Stimulated activated effector memory CD8-positive, alpha-beta T cell treated with anti-CD3 and anti-CD28 coated beads, Interleukin-12 subunit alpha, Interleukin-12 subunit beta, amount 100 ng/mL, for 72 hours (primary cell): ENCODE results near the gene NDUFA13.
A peak's percentile ranks its signal among the peaks of the same experiment; 100 is the strongest.

Experiments
- ATAC-seq: fragments of 150-1000 bp; cut with Tn5 transposase; 2 replicates; pipeline ENCODE4 v1.10.0; 2021
- DNase-seq, 2 donors: peaks; one replicate each; pipeline ENCODE4 v3.0.0; 2021 to 2022; ENCODE audit warnings: low spot score in 2 of 2
- H3K27ac Mint-ChIP-seq: one replicate; pipeline ENCODE4 v1.8.0; 2022; ENCODE audit warnings: mild to moderate bottlenecking, mixed read lengths
- H3K36me3 Mint-ChIP-seq: one replicate; pipeline ENCODE4 v1.8.0; 2022; ENCODE audit warnings: mild to moderate bottlenecking, mixed read lengths
- H3K4me1 Mint-ChIP-seq: one replicate; pipeline ENCODE4 v1.8.0; 2022; ENCODE audit warnings: mixed read lengths
- H3K4me3 Mint-ChIP-seq: one replicate; pipeline ENCODE4 v1.8.0; 2022; ENCODE audit warnings: mild to moderate bottlenecking, mixed read lengths
- H3K9me3 Mint-ChIP-seq: one replicate; pipeline ENCODE4 v1.8.0; 2022; ENCODE audit warnings: mixed read lengths

Gene NDUFA13

DNA sequence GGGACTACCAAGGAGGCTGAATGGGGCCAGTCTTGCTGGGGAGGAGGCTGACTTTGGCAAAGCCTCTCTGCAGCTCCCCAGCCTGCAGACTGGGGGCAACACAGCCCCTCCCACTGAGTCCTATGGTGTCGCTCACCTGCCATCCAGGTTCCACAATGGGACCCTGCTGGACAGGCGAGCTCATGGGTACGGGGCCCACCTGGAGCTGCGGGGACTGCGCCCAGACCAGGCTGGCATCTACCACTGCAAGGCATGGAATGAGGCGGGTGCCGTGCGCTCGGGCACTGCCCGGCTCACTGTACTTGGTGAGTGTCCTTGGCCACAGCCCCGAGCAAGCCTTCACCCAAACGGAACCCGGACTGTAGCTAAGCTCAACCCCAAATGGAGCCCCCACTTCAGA lies 27.1 kb downstream of the NDUFA13 start:
- ATAC-seq, result no peak
- Mint-ChIP-seq H3K4me3 (no peak overlapping the region), H3K36me3 (peaks cover 7% of the 10 kb centered on the region)

GRCh38 chr19:19543640-19544039 lies 27.6 kb downstream of the NDUFA13 start:
- ATAC-seq, result no peak
- no peak overlapping the region for H3K4me3 Mint-ChIP-seq
- H3K4me1 Mint-ChIP-seq, result peaks cover 26% of the 10 kb centered on the region
- no peaks in the 10 kb centered on the region for H3K9me3 Mint-ChIP-seq
- peaks cover 7% of the 10 kb centered on the region for H3K36me3 Mint-ChIP-seq
- no peak overlapping the region for H3K27ac Mint-ChIP-seq
- DNase-seq, result no peak

More for the DNA sequence above, 27.1 kb downstream of the NDUFA13 start:
- no peaks in the 10 kb centered on the region for H3K9me3 Mint-ChIP-seq
- peaks cover 29% of the 10 kb centered on the region for H3K4me1 Mint-ChIP-seq
- no peak for DNase-seq
- no peak overlapping the region for H3K27ac Mint-ChIP-seq

DNA sequence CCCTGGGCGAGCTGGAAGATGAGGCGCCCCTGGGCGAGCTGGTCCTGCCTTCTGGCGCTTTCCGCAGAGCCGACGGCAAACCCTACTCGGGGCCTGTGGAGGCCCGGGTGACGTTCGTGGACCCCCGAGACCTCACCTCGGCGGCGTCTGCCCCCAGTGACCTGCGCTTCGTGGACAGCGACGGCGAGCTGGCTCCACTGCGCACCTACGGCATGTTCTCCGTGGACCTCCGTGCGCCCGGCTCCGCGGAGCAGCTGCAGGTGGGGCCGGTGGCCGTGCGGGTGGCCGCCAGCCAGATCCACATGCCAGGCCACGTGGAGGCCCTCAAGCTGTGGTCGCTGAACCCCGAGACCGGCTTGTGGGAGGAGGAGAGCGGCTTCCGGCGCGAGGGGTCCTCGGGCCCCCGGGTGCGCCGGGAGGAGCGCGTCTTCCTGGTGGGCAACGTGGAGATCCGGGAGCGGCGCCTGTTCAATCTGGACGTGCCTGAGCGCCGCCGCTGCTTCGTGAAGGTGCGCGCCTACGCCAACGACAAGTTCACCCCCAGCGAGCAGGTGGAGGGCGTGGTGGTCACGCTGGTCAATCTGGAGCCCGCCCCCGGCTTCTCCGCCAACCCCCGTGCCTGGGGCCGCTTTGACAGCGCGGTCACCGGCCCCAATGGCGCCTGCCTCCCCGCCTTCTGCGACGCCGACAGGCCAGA lies 28.4 kb downstream of the NDUFA13 start:
- ATAC-seq (no peak), DNase-seq (no peak)
- Mint-ChIP-seq H3K4me1 (peaks cover 21% of the 10 kb centered on the region), H3K9me3 (no peaks in the 10 kb centered on the region), H3K36me3 (peaks cover 7% of the 10 kb centered on the region), H3K4me3 (no peak overlapping the region), H3K27ac (no peak overlapping the region)

- DNase-seq (no peak), ATAC-seq (no peak)
- Mint-ChIP-seq H3K4me1 (peaks cover 21% of the 10 kb centered on the region), H3K4me3 (no peak overlapping the region), H3K9me3 (no peaks in the 10 kb centered on the region), H3K27ac (no peak overlapping the region), H3K36me3 (peaks cover 7% of the 10 kb centered on the region)
Measured at GRCh38 chr19:19544954-19545591, 29.0 kb downstream of the NDUFA13 start.

GRCh38 chr19:19545707-19546106 lies 29.7 kb downstream of the NDUFA13 start:
- Mint-ChIP-seq H3K4me3 (no peak overlapping the region), H3K4me1 (peaks cover 17% of the 10 kb centered on the region), H3K9me3 (no peaks in the 10 kb centered on the region), H3K36me3 (peaks cover 7% of the 10 kb centered on the region), H3K27ac (no peak overlapping the region)
- ATAC-seq (no peak), DNase-seq (no peak)

- H3K36me3 Mint-ChIP-seq, result peaks cover 6% of the 10 kb centered on the region
- H3K4me1 Mint-ChIP-seq, result peaks cover 8% of the 10 kb centered on the region
- H3K9me3 Mint-ChIP-seq, result no peaks in the 10 kb centered on the region
- DNase-seq, result no peak
- ATAC-seq, result no peak
- no peak overlapping the region for H3K4me3 Mint-ChIP-seq
- H3K27ac Mint-ChIP-seq, result no peak overlapping the region
Measured at GRCh38 chr19:19546751-19547162, 30.7 kb downstream of the NDUFA13 start.

- DNase-seq (no peak), ATAC-seq (no peak)
- no peak overlapping the region for H3K4me3 Mint-ChIP-seq
- no peaks in the 10 kb centered on the region for H3K9me3 Mint-ChIP-seq
- H3K27ac Mint-ChIP-seq, result no peak overlapping the region
- no peaks in the 10 kb centered on the region for H3K4me1 Mint-ChIP-seq
- no peaks in the 10 kb centered on the region for H3K36me3 Mint-ChIP-seq
Measured at GRCh38 chr19:19547674-19548336, 31.8 kb downstream of the NDUFA13 start.

DNA sequence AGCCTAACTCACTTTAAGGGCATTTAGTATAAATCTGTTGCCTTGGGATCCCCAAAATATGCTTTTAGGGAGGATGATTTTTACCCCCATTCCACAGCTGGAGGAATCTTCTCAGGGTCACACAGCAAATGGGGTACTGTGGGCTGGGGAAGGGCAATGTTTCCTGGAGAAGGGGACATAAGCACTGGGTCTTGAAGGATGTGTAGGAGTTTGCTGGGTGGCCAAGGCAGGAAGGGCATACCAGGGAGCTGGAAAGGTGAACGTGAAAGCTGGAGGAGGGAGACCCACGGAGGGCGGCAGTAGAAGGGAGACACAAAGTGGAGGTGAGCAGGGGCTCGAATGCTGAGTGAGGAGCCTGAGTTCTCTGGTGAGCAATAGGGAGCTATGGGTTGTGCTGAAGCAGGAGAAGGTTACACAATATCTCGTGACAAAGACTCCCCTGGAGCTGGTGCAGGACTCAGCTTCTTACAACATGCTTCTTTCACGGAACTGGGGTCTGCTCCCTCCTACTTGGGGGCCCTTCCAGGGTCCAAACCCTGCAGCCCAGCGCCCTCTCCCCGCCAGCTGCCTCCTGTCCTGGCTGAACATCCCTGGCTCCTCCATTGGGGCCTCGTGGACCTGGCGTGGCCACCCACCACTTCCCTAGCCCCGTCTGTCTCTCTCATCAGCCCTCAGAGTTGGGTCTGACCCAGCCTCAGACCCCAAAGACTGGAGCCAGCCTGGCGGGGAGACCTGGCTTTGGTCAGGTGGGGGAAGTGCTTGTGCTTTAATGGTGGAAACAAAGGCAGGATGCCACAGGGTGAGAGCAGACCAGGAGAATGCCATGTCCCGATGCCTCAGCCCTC lies 33.1 kb downstream of the NDUFA13 start:
- ATAC-seq (no peak), DNase-seq (no peak)
- no peak overlapping the region for H3K4me3 Mint-ChIP-seq
- H3K36me3 Mint-ChIP-seq, result no peaks in the 10 kb centered on the region
- H3K4me1 Mint-ChIP-seq, result peaks cover 3% of the 10 kb centered on the region
- no peaks in the 10 kb centered on the region for H3K9me3 Mint-ChIP-seq
- H3K27ac Mint-ChIP-seq, result peak overlapping the region; percentile 36

- Mint-ChIP-seq H3K4me3 (no peak overlapping the region), H3K27ac (no peak overlapping the region), H3K9me3 (no peaks in the 10 kb centered on the region), H3K36me3 (no peaks in the 10 kb centered on the region), H3K4me1 (peaks cover 9% of the 10 kb centered on the region)
- no peak for ATAC-seq
- no peak for DNase-seq
Measured at GRCh38 chr19:19549804-19550464, 33.9 kb downstream of the NDUFA13 start.

DNA sequence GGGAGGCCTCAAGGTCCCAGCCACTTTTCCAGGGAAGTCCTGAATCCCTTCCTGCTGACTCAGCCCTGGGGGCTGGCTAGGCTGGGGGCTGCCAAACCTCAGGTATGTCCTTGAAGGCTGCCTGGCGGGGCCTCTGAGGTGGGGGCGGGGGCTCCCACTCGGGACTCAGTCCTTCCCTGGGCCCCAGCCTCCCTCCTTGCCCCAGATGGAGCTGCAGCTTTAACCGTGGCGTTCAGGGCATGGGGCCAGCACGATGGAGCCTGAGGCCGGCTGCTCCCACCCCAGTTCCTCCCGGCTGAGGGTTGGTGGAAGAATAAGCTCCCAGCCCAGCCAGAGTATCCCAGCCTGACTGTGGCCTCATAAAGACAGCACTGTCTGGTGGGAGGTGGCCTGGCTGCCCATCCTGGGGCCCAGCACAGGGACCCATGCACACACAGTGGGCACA lies 34.5 kb downstream of the NDUFA13 start:
- Mint-ChIP-seq H3K27ac (no peak overlapping the region), H3K4me3 (no peak overlapping the region), H3K4me1 (peaks cover 9% of the 10 kb centered on the region), H3K36me3 (no peaks in the 10 kb centered on the region), H3K9me3 (no peaks in the 10 kb centered on the region)
- ATAC-seq, result no peak
- DNase-seq, result no peak

DNA sequence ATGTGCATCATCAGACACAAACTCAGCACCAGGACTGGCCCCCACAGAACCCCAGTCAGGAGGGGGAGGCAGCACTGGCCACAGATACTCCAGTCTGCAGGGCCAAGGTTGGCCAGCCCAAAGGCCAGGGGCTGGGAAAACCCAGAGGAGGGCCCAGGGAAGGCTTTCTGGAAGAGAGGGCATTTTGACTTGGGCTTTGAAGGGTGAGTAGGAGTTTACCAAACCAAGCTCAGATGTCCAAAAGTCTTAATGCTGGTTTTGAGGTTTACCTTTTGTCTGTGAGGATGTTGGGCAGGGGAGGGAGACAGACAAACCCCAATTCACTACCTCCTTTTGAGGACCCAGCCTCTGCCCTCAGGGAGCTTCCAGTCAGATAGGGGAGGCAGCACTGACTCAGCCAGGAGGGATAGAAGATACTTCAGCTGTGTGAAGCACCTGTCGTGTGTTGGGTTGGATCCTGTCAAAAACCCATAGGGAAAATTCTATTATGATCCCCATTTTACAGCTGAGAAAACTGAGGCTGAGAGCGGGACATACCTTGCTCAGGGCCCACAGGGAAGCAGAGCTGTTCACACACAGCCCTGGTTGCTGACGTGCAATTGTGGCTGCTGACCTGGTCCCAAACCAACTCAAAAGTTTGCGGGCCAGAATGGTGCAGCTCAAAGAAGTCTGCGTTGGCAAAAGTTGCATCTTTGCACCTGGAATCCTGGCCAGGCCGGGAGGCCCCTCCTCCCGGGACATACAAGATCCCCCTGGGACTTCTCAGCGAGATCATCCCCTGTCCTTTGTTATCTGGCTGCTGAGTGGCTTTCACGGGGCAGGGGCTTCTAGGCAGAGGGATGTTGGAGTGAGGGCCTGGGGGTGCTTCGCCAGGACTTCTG lies 35.2 kb downstream of the NDUFA13 start:
- DNase-seq (no peak), ATAC-seq (no peak)
- Mint-ChIP-seq H3K4me3 (no peak overlapping the region), H3K9me3 (no peaks in the 10 kb centered on the region), H3K27ac (no peak overlapping the region), H3K36me3 (no peaks in the 10 kb centered on the region), H3K4me1 (peaks cover 9% of the 10 kb centered on the region)

GRCh38 chr19:19551853-19552192 lies 35.8 kb downstream of the NDUFA13 start:
- H3K4me3 Mint-ChIP-seq, result no peak overlapping the region
- H3K9me3 Mint-ChIP-seq, result no peaks in the 10 kb centered on the region
- no peak overlapping the region for H3K27ac Mint-ChIP-seq
- DNase-seq (no peak), ATAC-seq (no peak)
- H3K36me3 Mint-ChIP-seq, result no peaks in the 10 kb centered on the region
- H3K4me1 Mint-ChIP-seq, result peaks cover 9% of the 10 kb centered on the region

DNA sequence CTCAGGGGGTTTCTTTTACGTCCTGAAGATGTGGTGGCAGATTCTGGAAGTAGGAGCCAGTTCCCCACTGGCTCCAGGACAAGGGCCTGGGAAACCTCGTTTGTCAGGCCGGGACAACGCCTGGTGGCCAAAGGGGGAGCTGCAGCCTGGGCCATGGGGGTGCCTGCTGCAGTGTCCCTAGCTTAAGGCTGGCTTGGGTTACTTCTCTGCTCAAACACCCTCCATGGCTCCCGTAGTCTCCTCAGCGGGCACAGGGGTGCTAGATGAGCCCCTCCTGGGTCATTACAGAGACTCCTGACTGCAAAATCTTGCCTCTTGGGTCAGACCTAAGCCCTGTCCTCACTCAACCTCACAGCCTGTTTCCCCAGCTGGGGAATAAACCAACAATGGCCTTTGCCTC lies 36.8 kb downstream of the NDUFA13 start:
- no peaks in the 10 kb centered on the region for H3K36me3 Mint-ChIP-seq
- ATAC-seq, result peak; percentile 56
- no peak for DNase-seq
- H3K27ac Mint-ChIP-seq, result no peak overlapping the region
- H3K4me1 Mint-ChIP-seq, result peaks cover 9% of the 10 kb centered on the region
- H3K4me3 Mint-ChIP-seq, result no peak overlapping the region
- no peaks in the 10 kb centered on the region for H3K9me3 Mint-ChIP-seq

DNA sequence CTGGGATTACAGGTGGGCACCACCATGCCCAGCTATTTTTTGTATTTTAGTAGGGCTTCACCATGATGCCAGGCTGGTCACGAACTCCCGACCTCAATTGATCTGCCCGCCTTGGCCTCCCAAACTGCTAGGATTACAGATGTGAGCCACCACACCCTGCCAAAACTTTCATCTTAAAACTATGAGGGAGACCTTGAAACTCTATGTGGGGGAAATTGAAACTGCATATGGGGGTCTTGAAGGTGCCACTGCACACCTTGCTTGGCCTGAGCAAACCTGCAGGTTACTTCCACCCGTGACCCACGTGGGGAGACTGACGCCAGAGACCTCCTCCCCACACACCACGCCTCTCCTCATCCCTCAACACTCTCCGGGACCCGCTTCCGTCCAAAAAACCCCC lies 37.6 kb downstream of the NDUFA13 start:
- Mint-ChIP-seq H3K4me3 (no peak overlapping the region), H3K4me1 (peaks cover 13% of the 10 kb centered on the region), H3K27ac (no peak overlapping the region), H3K36me3 (peaks cover 8% of the 10 kb centered on the region), H3K9me3 (no peaks in the 10 kb centered on the region)
- ATAC-seq (no peak), DNase-seq (no peak)
